ENCODE data around the gene ATAT1.
"Not testable (repeated sequence)": the region's sequence is repeated elsewhere in the genome, so short reads cannot be mapped to it uniquely, and the experiment has no call there.

ATAT1 gene

GRCh38 chr6:30657454-30657853 is 30.8 kb downstream of the ATAT1 start:
- DNase-seq (ENCODE audit: low read depth in 1 of 2, low spot score in 1 of 2) = no peak
- no peaks in the 10 kb centered on the region for H3K27me3 ChIP-seq (ENCODE audit: insufficient read depth, poor library complexity, severe bottlenecking)
- TF ChIP-seq SPI1 (IDR thresholded peaks at IDR 0.05; ENCODE audit: borderline replicate concordance, low read depth) (no peak), POLR2AphosphoS5 (IDR thresholded peaks at IDR 0.05; ENCODE audit: low read depth) (no peak), REST (IDR thresholded peaks at IDR 0.05; ENCODE audit: insufficient replicate concordance, low read depth) (no peak), GABPA (IDR thresholded peaks at IDR 0.05; ENCODE audit: low read depth) (no peak), CTCF (IDR thresholded peaks at IDR 0.05; ENCODE audit: insufficient read depth, low read length) (no peak)
- H3K4me3 ChIP-seq (replicated peaks; ENCODE audit: insufficient read depth, low read length) = no peak overlapping the region
- no peak overlapping the region for H3K27ac ChIP-seq (replicated peaks)

- H3K4me3 ChIP-seq (replicated peaks; ENCODE audit: insufficient read depth, low read length); H3K27me3 ChIP-seq (ENCODE audit: insufficient read depth, poor library complexity, severe bottlenecking); H3K27ac ChIP-seq (replicated peaks); DNase-seq (ENCODE audit: low read depth in 1 of 2, low spot score in 1 of 2): not testable (repeated sequence)
Observed at GRCh38 chr6:30657922-30658321, 31.2 kb downstream of the ATAT1 start.

- H3K27ac ChIP-seq (replicated peaks) = no peak overlapping the region
- DNase-seq (ENCODE audit: low read depth in 1 of 2, low spot score in 1 of 2) = no peak
- no peaks in the 10 kb centered on the region for H3K27me3 ChIP-seq (ENCODE audit: insufficient read depth, poor library complexity, severe bottlenecking)
- no peak overlapping the region for H3K4me3 ChIP-seq (replicated peaks; ENCODE audit: insufficient read depth, low read length)
- TF ChIP-seq SPI1 (IDR thresholded peaks at IDR 0.05; ENCODE audit: borderline replicate concordance, low read depth) (no peak), GABPA (IDR thresholded peaks at IDR 0.05; ENCODE audit: low read depth) (no peak), REST (IDR thresholded peaks at IDR 0.05; ENCODE audit: insufficient replicate concordance, low read depth) (no peak), POLR2AphosphoS5 (IDR thresholded peaks at IDR 0.05; ENCODE audit: low read depth) (no peak), CTCF (IDR thresholded peaks at IDR 0.05; ENCODE audit: insufficient read depth, low read length) (no peak)
Observed at GRCh38 chr6:30664994-30665767, 38.5 kb downstream of the ATAT1 start.

GRCh38 chr6:30666300-30666699 is 39.6 kb downstream of the ATAT1 start:
- H3K27me3 ChIP-seq (ENCODE audit: insufficient read depth, poor library complexity, severe bottlenecking); H3K27ac ChIP-seq (replicated peaks); DNase-seq (ENCODE audit: low read depth in 1 of 2, low spot score in 1 of 2); H3K4me3 ChIP-seq (replicated peaks; ENCODE audit: insufficient read depth, low read length): not testable (repeated sequence)

All from HL-60 (cell line).